Right atrium auricular region (tissue), 2 donors: ENCODE measurements around the gene PEX14. TPM values are rescaled to one million over a fixed set of nuclear protein-coding genes. Genes with fewer than 3 reads are reported as not detected.

Experiments
- DNase-seq: peaks from one replicate; pipeline ENCODE4 v3.0.0-alpha.2; 2019; ENCODE audit warnings: low spot score
- H3K27ac ChIP-seq, 2 donors: fragments of 200-600 bp; sonication (generic); 1 replicate in 1 of 2; 2 replicates in 1 of 2; pipeline ENCODE4 v1.5.1; 2016 to 2019
- H3K27me3 ChIP-seq, 2 donors: fragments of 200-600 bp; sonication (generic); one replicate each; pipeline versions ENCODE4 v1.5.1 to v1.6.0; 2017 to 2019
- H3K36me3 ChIP-seq: fragments of 200-600 bp; sonication (generic); one replicate; pipeline ENCODE4 v1.5.1; 2016
- H3K4me1 ChIP-seq, 2 donors: fragments of 200-600 bp; sonication (generic); one replicate each; pipeline versions ENCODE4 v1.5.1 to v1.6.0; 2017 to 2019
- H3K4me3 ChIP-seq, 2 donors: fragments of 200-600 bp; sonication (generic); 1 replicate in 1 of 2; 2 replicates in 1 of 2; pipeline ENCODE4 v1.5.1; 2017 to 2019; ENCODE audit warnings: mild to moderate bottlenecking in 1 of 2, moderate library complexity in 1 of 2
- H3K9me3 ChIP-seq, 2 donors: fragments of 200-600 bp; sonication (generic); one replicate each; pipeline ENCODE4 v1.5.1; 2019
- CTCF ChIP-seq, 2 donors: fragments of 200-600 bp; sonication (generic); IDR thresholded peaks; one replicate each; pipeline ENCODE4 v1.5.1; 2019; ENCODE audit warnings: antibody characterized with exemption in 2 of 2
- total RNA-seq, 2 donors: library from RNA; depleted of rRNA; stranded (reverse); fragments of >200 nt; gene quantifications; one replicate each; pipeline ENCODE4 v1.1.0, GENCODE V29; 2016

PEX14 gene
- total RNA-seq, 2 donors from 2014 or later: 13.7 to 14.5 TPM

- Histone ChIP-seq H3K4me1 (peaks cover 0 to 10% of the 10 kb centered on the region in 2 donors), H3K27ac (no peak overlapping the region), H3K9me3 (no peaks in the 10 kb centered on the region), H3K27me3 (no peaks in the 10 kb centered on the region), H3K36me3 (no peaks in the 10 kb centered on the region), H3K4me3 (no peak overlapping the region)
- no peak for TF ChIP-seq CTCF (IDR thresholded peaks at IDR 0.05)
- no peak for DNase-seq
Measured at GRCh38 chr1:10557714-10558113, 83.0 kb downstream of the PEX14 start.

GRCh38 chr1:10559386-10559785 lies 84.6 kb downstream of the PEX14 start:
- no peak overlapping the region for H3K4me3 ChIP-seq
- peaks cover 0 to 10% of the 10 kb centered on the region in 2 donors for H3K4me1 ChIP-seq
- H3K27ac ChIP-seq: no peak overlapping the region
- H3K9me3 ChIP-seq: peaks cover 0 to 3% of the 10 kb centered on the region in 2 donors
- H3K36me3 ChIP-seq: no peaks in the 10 kb centered on the region
- no peaks in the 10 kb centered on the region for H3K27me3 ChIP-seq
- no peak for TF ChIP-seq CTCF (IDR thresholded peaks at IDR 0.05)
- no peak for DNase-seq

GRCh38 chr1:10561497-10561896 lies 86.7 kb downstream of the PEX14 start:
- Histone ChIP-seq H3K4me1 (no peaks in the 10 kb centered on the region), H3K36me3 (no peaks in the 10 kb centered on the region), H3K27me3 (no peaks in the 10 kb centered on the region), H3K9me3 (peaks cover 0 to 6% of the 10 kb centered on the region in 2 donors), H3K4me3 (no peak overlapping the region), H3K27ac (no peak overlapping the region)
- no peak for TF ChIP-seq CTCF (IDR thresholded peaks at IDR 0.05)
- no peak for DNase-seq

GRCh38 chr1:10561955-10562354 lies 87.2 kb downstream of the PEX14 start:
- H3K36me3 ChIP-seq: no peaks in the 10 kb centered on the region
- TF ChIP-seq CTCF (IDR thresholded peaks at IDR 0.05): no peak
- H3K4me1 ChIP-seq: no peaks in the 10 kb centered on the region
- DNase-seq: no peak
- no peak overlapping the region for H3K27ac ChIP-seq
- no peaks in the 10 kb centered on the region for H3K27me3 ChIP-seq
- peaks cover 0 to 6% of the 10 kb centered on the region in 2 donors for H3K9me3 ChIP-seq
- H3K4me3 ChIP-seq: no peak overlapping the region

GRCh38 chr1:10564063-10564462 lies 89.3 kb downstream of the PEX14 start:
- H3K9me3 ChIP-seq: peaks cover 0 to 6% of the 10 kb centered on the region in 2 donors
- H3K27me3 ChIP-seq: no peaks in the 10 kb centered on the region
- peaks cover 0 to 3% of the 10 kb centered on the region in 2 donors for H3K4me1 ChIP-seq
- TF ChIP-seq CTCF (IDR thresholded peaks at IDR 0.05): no peak
- DNase-seq: no peak
- H3K36me3 ChIP-seq: no peaks in the 10 kb centered on the region
- no peak overlapping the region for H3K27ac ChIP-seq
- H3K4me3 ChIP-seq: no peak overlapping the region

- no peak for TF ChIP-seq CTCF (IDR thresholded peaks at IDR 0.05)
- Histone ChIP-seq H3K27me3 (no peaks in the 10 kb centered on the region), H3K9me3 (peaks cover 0 to 1% of the 10 kb centered on the region in 2 donors), H3K4me1 (peaks cover 0 to 3% of the 10 kb centered on the region in 2 donors), H3K27ac (no peak overlapping the region), H3K4me3 (no peak overlapping the region), H3K36me3 (no peaks in the 10 kb centered on the region)
- no peak for DNase-seq
Measured at GRCh38 chr1:10569531-10569930, 94.8 kb downstream of the PEX14 start.
